Lung (tissue), 12 donors: ENCODE measurements around the gene GOLGA6C. TPM values are rescaled to one million over a fixed set of nuclear protein-coding genes. Genes with fewer than 3 reads are reported as not detected.
"Not testable (repeated sequence)": the region's sequence is repeated elsewhere in the genome, so short reads cannot be mapped to it uniquely, and the experiment has no call there.

Experiments used
- ATAC-seq: fragments of 200-7000 bp; cut with Tn5 transposase; one replicate; pipeline ENCODE4 v1.9.1; 2020; ENCODE audit warnings: moderate number of reproducible peaks; ENCODE audit not compliant: insufficient read depth, low FRiP score
- DNase-seq, 3 donors: peaks; one replicate each; pipeline ENCODE4 v3.0.0-alpha.2; 2013 to 2017
- H3K27ac ChIP-seq, 2 donors: one replicate each; pipeline ENCODE4 v1.5.1; 2013; ENCODE audit warnings: mild to moderate bottlenecking in 2 of 2, moderate library complexity in 2 of 2, control low read depth in 1 of 2, inconsistent platforms in 1 of 2, low read depth in 1 of 2, low read length in 1 of 2
- H3K27me3 ChIP-seq, 3 donors: one replicate each; pipeline ENCODE4 v1.5.1; 2013; ENCODE audit warnings: low read length in 2 of 3; ENCODE audit not compliant: control insufficient read depth in 3 of 3, insufficient read depth in 3 of 3
- H3K36me3 ChIP-seq, 4 donors: one replicate each; pipeline ENCODE4 v1.5.1; 2013; ENCODE audit warnings: low read length in 4 of 4, mild to moderate bottlenecking in 1 of 4, moderate library complexity in 1 of 4; ENCODE audit not compliant: control insufficient read depth in 4 of 4, insufficient read depth in 4 of 4
- H3K4me1 ChIP-seq, 5 donors: one replicate each; pipeline ENCODE4 v1.5.1; 2013; ENCODE audit warnings: low read length in 5 of 5, mild to moderate bottlenecking in 2 of 5, moderate library complexity in 1 of 5; ENCODE audit not compliant: control insufficient read depth in 5 of 5, insufficient read depth in 5 of 5
- H3K4me3 ChIP-seq: one replicate; pipeline ENCODE4 v1.5.1; 2013; ENCODE audit warnings: mild to moderate bottlenecking, control low read depth, moderate library complexity
- H3K9ac ChIP-seq, 2 donors: one replicate each; pipeline ENCODE4 v1.5.1; 2013; ENCODE audit warnings: low read length in 2 of 2, control low read depth in 1 of 2; ENCODE audit not compliant: insufficient read depth in 1 of 2
- H3K9me3 ChIP-seq, 4 donors: one replicate each; pipeline ENCODE4 v1.5.1; 2013; ENCODE audit warnings: low read length in 3 of 4, mild to moderate bottlenecking in 1 of 4, moderate library complexity in 1 of 4; ENCODE audit not compliant: control insufficient read depth in 4 of 4, insufficient read depth in 3 of 4
- CTCF ChIP-seq: IDR thresholded peaks from 2 replicates; pipeline ENCODE4 v1.5.1; 2012; ENCODE audit warnings: mild to moderate bottlenecking; ENCODE audit errors: control extremely low read depth, extremely low read depth
- WGBS, 2 donors: extraction: QIAGEN DNeasy Blood & Tissue Kit; methylation state at CpG; one replicate each; pipeline ENCODE4 v1.1.7; 2013; 5-methylcytosine and 5-hydroxymethylcytosine counted together
- polyA plus RNA-seq, 2 donors: library from polyadenylated mRNA; stranded (reverse); fragments of 200-250 nt; gene quantifications; one replicate each; pipeline ENCODE4 v1.2.1, GENCODE V29; 2013
- total RNA-seq, 2 donors: library from RNA; depleted of rRNA in 1 of 2; stranded (reverse); fragments of >200 nt in 1 of 2; gene quantifications; one replicate each; pipeline ENCODE4 v1.2.1, GENCODE V29; 2014 to 2021
- donor health status: control.
- donor health status: control.
- donor health status: Bipolar disorder and iron deficiency.
- donor health status: healthy.
- donor health status: DM: yes; HTN: yes; CAD: no.

The GOLGA6C gene
- total and polyA plus RNA-seq, 4 donors = 0.01 TPM; not detected in 3

- not testable (repeated sequence) for H3K9me3 ChIP-seq, H3K4me1 ChIP-seq, ATAC-seq, H3K27me3 ChIP-seq, H3K36me3 ChIP-seq, H3K27ac ChIP-seq, H3K9ac ChIP-seq, H3K4me3 ChIP-seq
- peak; percentile 1 to 13 (median 9) for DNase-seq
- peak; percentile 5 for TF ChIP-seq CTCF
- WGBS, 2 donors = 65 to 73% methylated on average over 4 to 5 of the region's 5 CpGs
Measured at GRCh38 chr15:75274509-75275107, 16.5 kb downstream of the GOLGA6C start.

GRCh38 chr15:75275617-75276016, 17.5 kb downstream of the GOLGA6C start:
- not testable (repeated sequence) for H3K27me3 ChIP-seq, ATAC-seq, H3K9ac ChIP-seq, H3K4me3 ChIP-seq, DNase-seq, H3K9me3 ChIP-seq, H3K36me3 ChIP-seq, H3K4me1 ChIP-seq, H3K27ac ChIP-seq
- WGBS, 2 donors = 74 to 82% methylated on average over 3 of the region's 3 CpGs

- H3K27ac ChIP-seq, H3K27me3 ChIP-seq, ATAC-seq, H3K9me3 ChIP-seq, H3K36me3 ChIP-seq, H3K4me1 ChIP-seq, DNase-seq, H3K9ac ChIP-seq, H3K4me3 ChIP-seq: not testable (repeated sequence)
- WGBS, 2 donors = no CpG with 5 or more reads among the region's 1 CpG
Measured at GRCh38 chr15:75278497-75278896, 20.4 kb downstream of the GOLGA6C start.

- not testable (repeated sequence) for H3K9ac ChIP-seq, DNase-seq, H3K36me3 ChIP-seq, H3K27me3 ChIP-seq, H3K27ac ChIP-seq, H3K4me3 ChIP-seq, ATAC-seq, H3K4me1 ChIP-seq, H3K9me3 ChIP-seq
- WGBS, 2 donors = 87% methylated on average over 2 of the region's 7 CpGs; no CpG with 5 or more reads in 1 of the 2 donors
Measured at GRCh38 chr15:75282572-75282971, 24.4 kb downstream of the GOLGA6C start, which contains the start of gene GOLGA6D. Gene GOLGA6D (plus strand): TSS chr15:75282835. CDS start chr15:75282876, 41 bp downstream.

GRCh38 chr15:75284152-75284551, 26.0 kb downstream of the GOLGA6C start:
- H3K27me3 ChIP-seq, H3K36me3 ChIP-seq, H3K27ac ChIP-seq, H3K9me3 ChIP-seq, H3K9ac ChIP-seq, H3K4me1 ChIP-seq, DNase-seq, ATAC-seq, H3K4me3 ChIP-seq: not testable (repeated sequence)
- no CpG with 5 or more reads among the region's 3 CpGs for WGBS, 2 donors

- H3K36me3 ChIP-seq, H3K27ac ChIP-seq, H3K27me3 ChIP-seq, H3K4me3 ChIP-seq, H3K9ac ChIP-seq, DNase-seq, H3K9me3 ChIP-seq, ATAC-seq, H3K4me1 ChIP-seq: not testable (repeated sequence)
- 60 to 75% methylated on average over 1 to 8 of the region's 18 CpGs for WGBS, 2 donors
Measured at GRCh38 chr15:75293660-75294059, 35.5 kb downstream of the GOLGA6C start.

- H3K9ac ChIP-seq, H3K27ac ChIP-seq, H3K9me3 ChIP-seq, H3K4me3 ChIP-seq, H3K4me1 ChIP-seq, H3K27me3 ChIP-seq, H3K36me3 ChIP-seq, DNase-seq: not testable (repeated sequence)
- WGBS, 2 donors = 75 to 80% methylated on average over 5 to 6 of the region's 13 CpGs
- peak; percentile 79 for ATAC-seq
Measured at GRCh38 chr15:75298541-75299310, 40.6 kb downstream of the GOLGA6C start.
